ENCODE measurements around the gene MYB. TPM values are rescaled to one million over a fixed set of nuclear protein-coding genes. Genes with fewer than 3 reads are reported as not detected.

Gene MYB
- total and polyA plus RNA-seq, 2 of the 8 experiments (the other 6 are each of a cell fraction or from before 2014, with no cell fraction given): 4.0 to 7.6 TPM

GRCh38 chr6:135231469-135231844 lies 50.3 kb downstream of the MYB start:
- Histone ChIP-seq H4K20me1 (replicated peaks in 1 of 2; ENCODE audit: control insufficient read depth in 1 of 2, insufficient read depth in 2 of 2, low read length in 2 of 2) (no peaks in the 10 kb centered on the region), H2BK5ac (ENCODE audit: low read depth, low read length) (no peak overlapping the region), H3K27me3 (replicated peaks in 1 of 4; ENCODE audit: control insufficient read depth in 3 of 4, extremely low read depth in 1 of 4, insufficient read depth in 3 of 4, low read length in 3 of 4) (no peaks in the 10 kb centered on the region), H4K91ac (replicated peaks; ENCODE audit: insufficient read length, low read length) (no peak overlapping the region), H2AK5ac (ENCODE audit: low read depth, low read length) (no peak overlapping the region), H3K14ac (ENCODE audit: insufficient read length) (no peak overlapping the region), H3K79me1 (ENCODE audit: low read depth, low read length) (no peaks in the 10 kb centered on the region), H2BK20ac (ENCODE audit: low read length) (no peak overlapping the region), H3K4me1 (replicated peaks in 1 of 4; ENCODE audit: control insufficient read depth in 3 of 4, insufficient read depth in 4 of 4, low read length in 3 of 4) (no peaks in the 10 kb centered on the region), H3K18ac (ENCODE audit: extremely low read depth, low read length) (no peak overlapping the region), H3K36me3 (ENCODE audit: control insufficient read depth in 2 of 4, insufficient read depth in 4 of 4, low read length in 3 of 4) (no peaks in the 10 kb centered on the region; a peak in 2 of 8 replicates), H3K23ac (ENCODE audit: insufficient read length) (no peak overlapping the region), H2BK15ac (ENCODE audit: low read length) (no peak overlapping the region), H3K4me2 (ENCODE audit: insufficient read depth in 1 of 2, low read depth in 2 of 2, low read length in 2 of 2) (no peak overlapping the region), H3K56ac (replicated peaks; ENCODE audit: insufficient read length, low read depth, low read length) (no peak overlapping the region), H3K27ac (ENCODE audit: low read depth, low read length) (no peak overlapping the region), H3K9ac (replicated peaks in 1 of 4; ENCODE audit: extremely low read depth in 1 of 4, low read depth in 3 of 4, low read length in 3 of 4) (no peak overlapping the region), H4K8ac (ENCODE audit: extremely low read depth, insufficient read depth, low read length) (no peak overlapping the region), H2BK12ac (ENCODE audit: low read depth, low read length) (no peak overlapping the region), H2AFZ (ENCODE audit: low read length) (no peak overlapping the region), H4K5ac (ENCODE audit: insufficient read length, low read depth, low read length) (no peak overlapping the region), H3K23me2 (ENCODE audit: low read depth, low read length) (no peaks in the 10 kb centered on the region; the same call in 1 of the 2 replicates), H2BK120ac (replicated peaks; ENCODE audit: low read depth, low read length) (no peak overlapping the region), H3K4me3 (ENCODE audit: extremely low read depth in 1 of 4, insufficient read depth in 2 of 4, low read depth in 3 of 4, low read length in 4 of 4) (no peak overlapping the region), H3K9me3 (ENCODE audit: insufficient read depth in 2 of 2, low read depth in 1 of 2, low read length in 1 of 2) (no peaks in the 10 kb centered on the region), H3K79me2 (ENCODE audit: control insufficient read depth in 1 of 2, insufficient read depth in 2 of 2, low read length in 2 of 2) (no peaks in the 10 kb centered on the region), H3K4ac (replicated peaks; ENCODE audit: insufficient read length, low read depth, low read length) (no peak overlapping the region)
- CTCF ChIA-PET (ENCODE audit: partially characterized antibody): interaction anchor here (1.3 kb wide), 1 partner anchor 87 kb away, joined by 4 read pairs; no protein-coding TSS in a partner anchor
- FAIRE-seq: no peak
- WGBS, 2 experiments (ENCODE audit: extremely low coverage in 1 of 2, insufficient coverage in 1 of 2, insufficient read length in 1 of 2, insufficient replicate concordance in 2 of 2, low coverage in 1 of 2, low lambda C conversion rate in 2 of 2, missing lambda C conversion rate in 1 of 2): 100% methylated on average over 1 of the region's 1 CpG; no CpG with 5 or more reads in 1 of the 2 experiments
- POLR2A ChIA-PET (ENCODE audit: partially characterized antibody): no interaction called here
- no peak for DNase-seq (ENCODE audit: low read depth in 1 of 2, low spot score in 2 of 2)
- no peak for TF ChIP-seq CEBPB (IDR thresholded peaks at IDR 0.05; ENCODE audit: low read depth, low read length)
- TF ChIP-seq CBX8 (IDR thresholded peaks at IDR 0.05; ENCODE audit: borderline replicate concordance, low read depth, low read length): no peak
- TF ChIP-seq KDM4A (IDR thresholded peaks at IDR 0.05; ENCODE audit: low read depth, low read length, severe bottlenecking): no peak
- TF ChIP-seq SIX5 (IDR thresholded peaks at IDR 0.05; ENCODE audit: low read depth, low read length): no peak
- no peak for TF ChIP-seq CHD2 (IDR thresholded peaks at IDR 0.05; ENCODE audit: low read length)
- no peak for TF ChIP-seq POLR2A (IDR thresholded peaks at IDR 0.05; ENCODE audit: control extremely low read depth in 1 of 2, low read depth in 2 of 2, low read length in 2 of 2)
- no peak for TF ChIP-seq TAF1 (IDR thresholded peaks at IDR 0.05; ENCODE audit: low read depth, low read length)
- TF ChIP-seq SP1 (IDR thresholded peaks at IDR 0.05; ENCODE audit: low read depth, low read length): no peak
- TF ChIP-seq TCF12 (IDR thresholded peaks at IDR 0.05; ENCODE audit: low read depth, low read length): no peak
- TF ChIP-seq SP2 (IDR thresholded peaks at IDR 0.05; ENCODE audit: low read length): no peak
- no peak for TF ChIP-seq RAD21 (IDR thresholded peaks at IDR 0.05 in 1 of 2, conservative IDR thresholded peaks at IDR 0.05 in 1 of 2; ENCODE audit: low read depth in 2 of 2, low read length in 2 of 2)
- no peak for TF ChIP-seq ASH2L (IDR thresholded peaks at IDR 0.05; ENCODE audit: low read length)
- no peak for TF ChIP-seq ATF3 (IDR thresholded peaks at IDR 0.05; ENCODE audit: insufficient read depth, low read depth, low read length)
- no peak for TF ChIP-seq MAFK (IDR thresholded peaks at IDR 0.05; ENCODE audit: low read depth, low read length)

All from H1 (cell line).